Ureter (tissue), 1 donor: Measurements from ENCODE around the gene DOK5. TPM values are rescaled to one million over a fixed set of nuclear protein-coding genes. Genes with fewer than 3 reads are reported as not detected.

Source experiments
- DNase-seq: peaks from one replicate; pipeline ENCODE4 v3.0.0-alpha.2; 2020; ENCODE audit warnings: low spot score
- total RNA-seq: library from RNA; stranded (reverse); gene quantifications from one replicate; pipeline ENCODE4 v1.2.4, GENCODE V29; 2023
- donor health status: DM: yes; HTN: yes; CAD: no.

DOK5 gene
- total RNA-seq, 1 donor from 2014 or later = 3.0 TPM

DNA sequence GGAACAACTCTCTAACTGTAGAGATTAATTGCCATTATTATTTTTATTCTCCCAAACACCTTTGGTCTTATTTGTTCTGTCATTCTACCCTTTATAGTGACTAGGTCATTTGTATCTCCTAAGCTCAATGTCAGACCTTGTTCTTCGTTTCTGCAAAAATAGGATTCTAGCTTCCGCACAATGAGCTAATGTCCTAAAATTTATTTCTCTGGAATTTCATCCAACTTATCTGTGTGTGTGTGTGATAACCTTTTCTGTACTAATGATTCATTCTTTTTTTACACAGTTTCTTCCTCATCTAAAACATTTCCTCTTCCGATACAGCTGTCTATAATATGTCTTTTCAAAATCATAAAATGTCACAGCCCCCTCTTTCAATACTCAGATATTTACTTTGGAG is 84.5 kb downstream of the DOK5 start:
- DNase-seq = no peak

DNA sequence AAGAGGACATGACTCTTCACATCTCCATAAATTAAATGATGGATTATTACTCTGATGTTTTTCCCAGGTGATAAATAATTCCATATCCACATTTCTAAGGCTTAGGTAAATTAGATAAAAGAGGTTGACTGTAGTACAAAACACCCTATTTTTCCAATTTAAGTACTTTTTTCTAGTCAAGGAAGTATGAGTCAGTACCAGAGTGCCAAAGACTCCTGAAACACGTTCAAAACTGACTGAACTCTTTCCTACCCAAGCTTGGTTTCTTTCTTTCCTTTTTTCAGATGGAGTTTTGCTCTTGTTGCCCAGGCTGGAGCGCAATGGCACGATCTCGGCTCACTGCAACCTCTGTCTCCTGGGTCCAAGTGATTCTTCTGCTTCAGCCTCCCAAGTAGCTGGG is 85.0 kb downstream of the DOK5 start:
- no peak for DNase-seq

DNA sequence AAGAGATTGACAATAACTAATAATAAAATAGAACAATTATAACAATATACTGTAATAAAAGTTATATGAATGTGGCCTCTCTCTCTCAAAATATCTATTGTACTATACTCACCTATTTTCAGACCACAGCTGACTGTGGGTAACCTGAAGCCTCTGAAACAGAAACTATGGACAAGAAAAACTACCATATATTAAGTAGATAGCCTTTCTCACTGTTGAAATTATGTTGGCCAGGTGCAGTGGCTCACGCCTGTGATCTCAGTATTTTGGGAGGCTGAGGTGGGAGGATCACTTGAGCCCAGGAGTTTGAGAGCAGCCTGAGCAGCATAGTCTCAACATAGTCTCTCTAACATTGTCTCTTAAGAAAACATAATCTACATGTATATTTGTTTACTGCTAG is 89.9 kb downstream of the DOK5 start:
- DNase-seq = no peak

DNA sequence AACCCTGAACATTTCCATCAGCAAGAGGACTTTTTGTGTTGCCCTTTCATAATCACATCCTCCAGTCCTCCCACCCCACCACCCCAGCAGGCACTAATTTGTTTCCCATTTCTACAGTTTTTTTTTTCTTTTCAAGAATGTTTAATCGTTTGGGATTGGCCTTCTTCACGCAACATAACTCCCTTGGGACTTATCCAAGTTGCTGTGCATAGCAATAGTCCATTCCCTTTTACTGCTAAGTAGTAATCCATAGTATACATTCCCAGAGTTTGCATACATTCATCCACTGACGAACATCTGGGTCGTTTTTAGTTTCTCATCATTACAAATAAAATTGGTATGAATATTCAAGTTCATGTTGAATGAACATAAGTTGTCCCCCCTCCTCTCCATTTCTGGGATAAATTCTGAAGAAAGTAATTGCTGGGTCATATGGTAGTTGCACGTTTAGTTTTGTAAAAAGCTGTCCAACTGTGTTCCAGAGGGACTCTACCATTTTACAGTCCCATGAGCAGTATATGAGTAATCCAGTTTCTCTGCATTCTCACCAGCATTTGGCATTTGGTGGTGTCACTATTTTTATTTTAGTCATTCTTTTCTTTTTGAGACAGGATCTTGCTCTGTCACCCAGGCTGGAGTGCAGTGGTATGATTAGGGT is 90.8 kb downstream of the DOK5 start:
- DNase-seq = no peak

DNA sequence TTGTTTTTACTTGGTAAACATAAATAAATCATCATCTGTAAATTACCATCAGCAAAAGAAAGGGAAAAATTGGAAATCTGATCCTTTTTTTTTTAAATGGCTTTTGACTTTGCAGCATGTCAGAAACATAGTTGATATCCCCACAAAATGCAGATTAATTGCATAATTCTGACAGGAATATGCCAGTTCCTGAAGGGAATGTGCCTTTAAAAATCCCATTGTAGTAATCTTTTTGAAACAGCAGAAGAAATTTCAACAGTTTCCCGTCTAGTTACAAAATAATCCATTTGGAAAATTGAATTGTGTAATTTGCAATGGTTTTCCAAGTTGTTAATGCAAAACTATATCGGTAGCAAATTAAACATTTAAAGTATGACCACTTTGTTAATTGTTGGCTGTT is 95.2 kb downstream of the DOK5 start:
- DNase-seq = no peak

DNA sequence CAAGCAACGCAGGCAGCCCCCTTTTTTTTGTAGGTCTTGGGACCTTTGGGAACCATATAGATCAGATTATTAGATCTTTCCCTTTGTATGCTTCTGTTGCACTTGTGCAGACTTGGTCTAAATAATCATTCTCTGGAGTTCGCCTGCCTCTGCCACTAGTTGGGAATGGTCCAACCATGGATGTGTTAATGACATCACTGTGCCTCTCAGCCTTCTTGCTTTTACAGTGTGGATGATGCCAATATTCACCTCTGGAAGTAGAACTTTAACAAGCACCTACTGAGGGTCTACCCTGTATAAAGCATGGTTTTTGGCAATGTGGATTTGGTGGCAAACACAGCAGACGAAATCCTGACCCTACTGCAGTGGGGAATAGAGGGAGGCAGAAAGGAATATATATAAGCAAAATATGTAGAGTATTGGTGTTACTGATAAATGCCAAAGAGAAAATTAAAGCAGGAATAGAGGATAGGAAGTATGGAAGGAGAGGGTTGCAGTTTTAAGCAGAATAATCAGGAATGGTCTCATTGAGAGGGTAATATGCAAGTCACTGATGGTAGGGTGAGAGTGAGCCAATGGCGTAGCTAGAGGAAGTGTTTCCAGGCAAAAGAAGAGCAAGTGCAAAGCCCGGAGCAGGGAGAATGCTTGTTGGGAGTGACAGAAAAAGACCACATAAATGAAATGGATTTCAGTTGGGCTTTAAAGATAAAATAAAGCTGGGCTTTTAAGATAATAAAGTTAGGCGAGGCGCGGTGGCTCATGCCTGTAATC is 97.5 kb downstream of the DOK5 start:
- DNase-seq = no peak

DNA sequence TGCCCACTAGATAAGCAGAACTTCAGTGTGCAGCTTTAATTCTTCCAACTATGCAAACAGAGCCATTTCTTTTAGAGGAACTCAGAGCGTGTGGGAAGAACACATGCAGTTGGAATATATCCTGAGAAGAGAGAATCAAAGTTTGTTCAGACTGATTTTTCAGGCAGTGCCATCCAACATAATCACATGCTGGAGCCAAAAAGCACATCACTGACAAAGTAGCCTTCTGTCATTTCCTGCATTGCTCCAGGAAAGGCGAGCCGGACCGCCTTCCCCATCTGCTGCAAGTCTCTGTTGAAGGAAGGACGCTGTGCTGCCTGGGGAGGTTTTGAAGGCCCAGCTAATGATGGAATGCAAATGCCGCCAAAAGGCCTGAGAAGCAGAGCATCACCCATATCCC is 98.4 kb downstream of the DOK5 start:
- DNase-seq = no peak

DNA sequence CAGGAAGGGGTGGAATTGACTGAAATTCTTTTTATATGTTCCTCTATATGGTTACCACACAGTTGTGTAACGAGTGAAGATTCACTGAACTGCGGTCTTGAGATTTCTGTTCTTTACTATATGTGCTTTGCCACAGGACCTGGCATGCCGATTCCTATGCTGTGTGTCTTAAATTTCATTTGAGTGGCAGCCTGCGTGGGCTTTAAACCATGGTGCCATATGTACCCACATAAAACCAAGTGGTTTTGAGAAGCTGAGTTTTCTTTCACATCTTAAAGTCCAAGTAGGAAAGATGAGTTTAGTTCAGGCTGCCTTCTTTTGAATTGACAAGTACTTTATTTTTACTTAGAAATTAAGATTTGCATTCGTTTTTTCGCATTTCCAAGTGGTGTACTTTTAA is 101.1 kb downstream of the DOK5 start:
- DNase-seq = no peak

DNA sequence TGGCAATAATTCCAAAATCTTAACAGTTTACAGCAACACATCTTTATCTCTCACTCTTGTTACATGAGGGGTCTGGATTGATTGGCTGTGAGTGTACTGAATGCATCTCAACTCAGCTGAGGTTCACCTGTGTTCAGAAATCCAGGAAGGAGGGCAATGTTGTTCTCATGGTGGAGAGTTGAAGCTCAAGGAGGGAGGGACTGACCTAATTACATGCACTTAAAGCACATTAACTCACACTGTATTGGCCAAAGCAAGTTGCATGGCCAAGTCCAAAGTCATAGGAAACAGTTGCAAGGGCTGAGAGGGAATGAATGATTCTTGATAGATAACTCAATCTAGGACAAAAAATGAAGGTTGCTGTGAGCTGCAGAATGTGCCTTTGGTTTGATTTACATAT is 102.2 kb downstream of the DOK5 start:
- DNase-seq = no peak

DNA sequence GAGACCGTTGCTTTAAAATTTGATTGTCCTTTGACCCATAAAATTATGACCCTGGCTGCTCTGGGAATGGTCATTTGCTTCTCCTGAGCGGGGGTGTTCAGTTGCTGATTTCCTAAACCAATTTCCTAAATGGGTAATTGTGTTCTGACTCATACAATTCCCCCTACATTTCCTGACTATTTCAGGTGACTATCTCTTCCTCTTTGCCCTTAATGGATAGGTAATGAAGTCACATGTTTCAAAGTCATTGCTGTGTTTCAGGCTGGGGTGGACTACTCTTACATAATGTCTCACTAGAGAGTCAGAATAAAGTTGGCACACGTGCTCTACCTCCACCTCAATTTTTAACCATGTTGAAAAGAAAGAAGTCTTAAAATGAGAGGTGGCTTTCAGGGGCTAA is 109.8 kb downstream of the DOK5 start:
- DNase-seq = no peak

DNA sequence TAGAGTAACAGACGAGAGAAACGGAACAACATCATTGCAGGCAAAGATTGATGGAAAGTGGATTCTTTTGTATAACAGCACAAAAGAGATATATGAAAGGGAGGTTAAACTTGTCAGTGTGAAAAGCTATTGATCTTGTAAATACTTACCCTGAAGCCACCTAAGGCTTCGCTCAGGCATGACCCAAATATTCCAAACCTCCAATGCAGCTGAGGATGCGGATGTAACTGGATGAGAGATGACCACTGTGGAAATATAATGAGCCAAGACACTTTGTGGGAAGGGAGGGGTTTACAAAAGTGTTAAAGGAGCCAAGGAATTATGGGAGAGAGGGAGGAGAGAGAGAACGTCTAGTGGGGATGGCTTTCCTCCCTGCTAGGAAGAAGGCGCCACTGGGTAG is 112.0 kb downstream of the DOK5 start:
- DNase-seq = no peak

DNA sequence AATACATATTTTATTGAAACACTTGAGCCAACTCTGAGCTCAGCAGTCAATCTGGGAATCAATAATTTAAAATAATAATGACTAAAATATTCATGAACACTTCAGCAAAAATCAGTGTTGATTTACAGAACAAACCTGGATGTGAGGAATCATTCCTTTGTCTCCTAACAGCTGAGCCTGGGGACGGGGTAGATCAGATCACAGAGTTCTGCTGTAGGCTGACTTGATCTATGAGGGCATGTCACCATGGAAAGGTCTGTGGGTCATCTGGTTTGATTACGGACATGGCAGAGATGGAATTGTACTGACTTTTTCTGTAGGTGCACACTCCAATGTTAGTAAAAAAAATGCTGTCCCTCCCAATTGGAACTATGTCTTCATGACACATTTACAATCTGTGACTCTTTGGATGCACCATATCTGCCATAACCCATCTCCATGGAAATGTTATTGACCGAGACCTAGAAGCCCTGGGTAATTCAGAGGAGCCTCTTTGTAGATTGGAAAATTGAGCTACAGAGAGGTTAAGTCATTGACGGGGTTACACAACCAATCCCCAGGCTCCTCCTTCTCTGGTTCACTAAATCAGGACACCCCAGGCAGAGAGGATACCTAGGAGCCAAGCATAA is 114.1 kb downstream of the DOK5 start:
- no peak for DNase-seq

DNA sequence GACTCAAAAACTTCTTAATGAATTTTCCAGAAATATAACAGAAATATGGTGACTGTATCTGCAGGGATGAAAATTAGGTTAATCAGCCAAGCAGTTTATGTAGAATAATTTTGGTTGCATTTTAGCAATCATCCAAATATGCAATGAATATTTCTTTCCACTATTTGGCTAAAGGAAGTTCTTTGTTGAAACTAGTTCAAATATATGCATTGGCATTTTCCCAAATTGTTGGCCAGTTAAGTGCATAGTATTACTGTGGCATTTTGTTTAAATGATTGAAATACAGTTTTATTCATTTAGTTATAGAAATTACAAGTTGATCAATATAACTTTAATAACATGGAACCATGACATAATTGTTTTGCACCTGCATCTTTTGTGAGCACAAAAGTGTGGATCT is 115.5 kb downstream of the DOK5 start:
- DNase-seq = no peak

DNA sequence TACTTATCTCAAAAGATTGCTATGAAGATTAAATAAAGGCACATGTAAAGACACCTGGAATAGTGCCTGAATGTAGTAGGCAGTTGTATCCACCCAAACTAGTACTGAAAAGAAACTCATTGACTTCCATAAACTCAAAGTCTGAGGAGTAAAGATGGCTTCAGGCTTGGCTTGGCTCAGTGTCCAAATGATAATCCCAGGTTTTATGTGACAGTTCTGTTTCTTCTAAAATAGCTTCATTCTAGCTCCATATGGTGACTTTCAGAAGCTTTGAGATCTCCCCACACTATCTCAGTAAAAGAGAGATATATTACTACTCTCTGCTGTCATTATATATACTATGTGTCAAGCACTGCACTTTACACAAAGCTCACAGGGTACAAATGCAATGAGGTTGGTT is 121.3 kb downstream of the DOK5 start:
- DNase-seq = no peak

DNA sequence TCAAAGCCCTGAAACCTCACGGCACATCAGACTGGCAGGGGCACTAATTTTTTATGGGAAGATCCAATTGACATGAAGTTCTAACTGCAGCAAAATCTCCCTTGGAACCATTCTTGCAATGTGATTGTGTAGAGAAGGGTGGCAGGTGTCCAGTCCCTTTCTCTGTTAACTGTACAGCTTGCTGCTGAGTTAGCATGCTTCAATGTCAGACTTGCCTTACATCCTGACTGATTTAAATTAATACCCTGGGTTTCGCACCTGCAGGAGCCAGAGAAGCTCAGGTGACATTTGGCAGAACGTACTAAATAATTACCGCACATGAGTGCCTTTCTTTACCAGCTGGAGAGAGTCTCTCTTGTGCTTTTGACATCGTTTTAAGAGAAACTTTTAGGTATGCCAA is 123.0 kb downstream of the DOK5 start:
- DNase-seq = no peak

DNA sequence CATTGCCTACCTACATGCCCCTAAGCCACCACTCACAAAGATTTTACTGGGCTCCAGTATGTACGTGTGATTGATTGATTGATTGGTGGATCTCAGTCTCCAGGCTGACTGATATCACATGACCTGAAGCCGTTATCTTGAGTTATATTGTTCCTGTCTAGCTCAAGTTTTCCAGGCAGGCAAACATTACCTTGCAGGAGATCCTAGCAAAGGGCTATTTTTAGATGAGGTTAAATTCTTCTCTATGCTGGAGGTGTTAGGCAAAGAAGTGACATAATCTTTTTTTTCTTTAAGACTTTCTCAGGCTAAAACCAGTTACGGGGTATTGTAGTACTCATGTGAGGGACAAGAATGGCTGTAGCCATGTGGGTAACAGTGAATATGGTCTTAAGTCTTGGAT is 125.2 kb downstream of the DOK5 start:
- DNase-seq = no peak

DNA sequence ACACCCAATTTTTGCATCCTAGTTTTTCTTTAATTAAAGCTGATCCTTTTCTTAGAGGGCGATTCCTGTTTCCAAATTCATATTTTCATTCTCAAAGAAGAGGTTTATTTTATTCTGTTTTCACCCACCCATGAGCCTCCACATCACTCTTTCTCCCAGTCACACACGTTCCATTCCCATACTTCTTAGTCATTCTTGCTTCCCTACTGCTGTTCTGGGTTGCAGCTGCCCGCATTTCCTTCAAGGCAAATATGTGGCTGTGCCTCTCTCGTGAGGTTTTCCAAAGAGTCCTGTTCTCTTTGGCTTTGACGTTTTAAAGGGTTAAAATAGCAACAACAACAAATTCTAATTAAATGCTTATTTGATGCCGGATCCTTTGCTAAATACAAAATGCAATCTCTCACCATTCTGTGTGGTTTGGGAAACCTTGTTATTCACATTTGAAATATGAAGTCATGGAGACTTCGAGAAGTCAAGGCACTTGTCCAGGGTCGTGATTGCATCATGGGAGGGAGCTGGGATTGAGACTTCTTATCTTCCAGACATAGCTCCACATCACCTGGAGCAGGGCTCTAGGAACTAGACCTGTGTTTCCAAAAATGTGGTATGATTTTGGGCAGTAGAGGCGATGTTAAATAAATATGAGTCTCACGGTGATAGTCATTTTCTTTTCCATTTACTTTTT is 126.6 kb downstream of the DOK5 start:
- no peak for DNase-seq

DNA sequence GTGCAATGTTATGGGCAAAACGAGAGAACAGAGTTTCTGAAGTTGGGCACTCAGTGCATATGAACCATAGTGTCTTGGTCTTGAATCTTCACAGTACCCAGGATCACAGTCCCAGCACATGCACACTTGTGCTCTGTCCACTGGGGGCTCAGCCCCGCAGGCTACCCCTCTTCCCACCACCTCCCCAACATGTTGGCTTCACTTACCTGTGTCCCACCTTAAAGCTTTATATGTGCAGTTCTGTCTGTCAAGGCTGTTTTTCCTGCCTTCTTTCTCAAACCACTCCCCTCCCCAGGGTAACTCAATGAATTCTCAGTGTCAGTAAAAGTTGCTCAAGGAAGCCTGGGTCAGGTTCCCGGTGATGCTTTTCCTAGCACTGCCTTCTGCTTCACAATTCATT is 129.9 kb downstream of the DOK5 start:
- no peak for DNase-seq

DNA sequence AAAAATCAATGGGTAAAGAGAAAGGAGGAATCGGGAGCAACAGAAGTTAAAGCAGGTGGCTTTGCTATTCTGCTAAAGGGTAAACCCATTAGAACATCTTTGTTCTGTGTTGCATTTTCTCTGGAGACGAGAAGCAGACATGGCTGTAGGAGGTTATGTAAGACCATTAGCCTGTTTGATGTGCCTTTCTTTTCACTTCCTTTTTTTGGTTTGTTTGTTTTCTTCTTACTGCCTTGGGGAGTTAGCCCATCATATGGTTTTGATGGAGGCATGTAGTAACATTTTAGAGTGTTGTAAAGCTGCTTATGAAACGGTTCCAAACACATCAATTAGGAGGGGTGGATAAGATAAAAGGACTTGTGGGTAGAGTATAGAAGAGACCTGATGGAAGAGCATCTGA is 131.0 kb downstream of the DOK5 start:
- DNase-seq = no peak

DNA sequence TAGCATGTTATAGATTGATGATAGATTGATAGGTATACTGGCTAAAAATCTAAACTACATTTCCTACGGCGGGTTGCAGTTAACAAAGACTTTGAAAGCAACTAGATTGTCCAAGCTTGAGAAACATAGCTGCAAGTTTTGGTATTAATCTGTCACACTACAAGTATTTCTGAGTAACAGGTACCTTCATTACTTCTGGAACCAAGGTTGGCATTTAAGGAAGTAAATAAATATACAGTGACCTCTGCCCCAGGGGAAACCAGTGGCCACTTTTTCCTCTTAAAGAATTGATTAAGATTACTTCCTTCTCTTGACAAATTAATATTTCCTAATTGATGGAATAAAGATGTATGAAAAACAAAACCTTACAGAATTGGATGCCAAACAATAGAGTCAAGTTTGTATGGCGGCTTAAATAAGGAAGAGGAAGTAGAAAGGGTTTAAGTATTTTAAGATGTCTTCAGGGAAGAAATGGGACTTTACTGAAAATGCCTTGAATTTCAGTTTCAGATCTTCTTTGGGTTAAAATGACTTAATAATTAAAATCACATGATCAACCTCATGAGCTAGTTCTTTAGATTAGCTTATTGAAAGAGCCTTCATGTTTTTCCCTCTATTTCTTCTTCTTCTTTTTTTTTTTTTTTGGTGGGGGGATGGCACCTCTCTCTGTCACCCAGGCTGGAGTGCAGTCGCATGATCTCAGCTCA is 132.8 kb downstream of the DOK5 start:
- no peak for DNase-seq

DNA sequence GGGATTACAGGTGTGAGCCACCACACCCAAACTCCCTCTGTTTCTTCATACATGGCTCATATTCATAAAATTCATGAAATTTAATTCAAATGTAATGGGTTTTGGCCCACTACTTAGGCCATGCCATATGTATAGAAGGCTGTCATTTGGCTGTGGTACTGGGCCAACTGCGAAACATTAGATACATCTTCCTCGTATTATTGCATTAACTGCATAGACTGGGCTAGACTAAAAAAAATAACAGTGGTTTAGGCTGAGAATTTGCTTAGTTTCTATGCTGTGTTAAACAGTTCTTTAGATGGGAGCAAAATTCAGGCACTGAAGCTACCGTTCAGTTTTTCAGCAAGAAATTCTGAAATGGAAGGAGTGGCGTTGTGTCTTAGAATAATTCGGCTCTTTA is 133.6 kb downstream of the DOK5 start:
- no peak for DNase-seq
